Osteoblast (primary cell): Measurements from ENCODE around the gene LGSN. TPM values are rescaled to one million over a fixed set of nuclear protein-coding genes. Genes with fewer than 3 reads are reported as not detected.

Source experiments
- DNase-seq: peaks from one replicate; pipeline ENCODE4 v3.0.0; 2011; ENCODE audit warnings: low spot score, mixed read lengths; ENCODE audit not compliant: insufficient read length; ENCODE audit errors: missing footprints
- H2AFZ ChIP-seq: 2 replicates; pipeline ENCODE4 v1.6.0; 2011; ENCODE audit warnings: mild to moderate bottlenecking, low read length
- H3K27ac ChIP-seq: 2 replicates; pipeline ENCODE4 v1.5.1; 2011; ENCODE audit warnings: mild to moderate bottlenecking, low read depth, low read length, moderate library complexity
- H3K27me3 ChIP-seq: 2 replicates; pipeline ENCODE4 v1.6.0; 2012; ENCODE audit warnings: mild to moderate bottlenecking, control low read depth, inconsistent platforms, low read length, moderate library complexity; ENCODE audit not compliant: insufficient read depth
- H3K36me3 ChIP-seq: 2 replicates; pipeline ENCODE4 v1.5.1; 2011; ENCODE audit warnings: mild to moderate bottlenecking, low read length, control low read depth, moderate library complexity; ENCODE audit not compliant: insufficient read depth
- H3K4me1 ChIP-seq: 2 replicates; pipeline ENCODE4 v1.5.1; 2011; ENCODE audit warnings: mild to moderate bottlenecking, low read length, control low read depth, moderate library complexity; ENCODE audit not compliant: insufficient read depth
- H3K4me2 ChIP-seq: 2 replicates; pipeline ENCODE4 v1.6.0; 2011; ENCODE audit warnings: mild to moderate bottlenecking, low read length; ENCODE audit not compliant: insufficient read depth
- H3K4me3 ChIP-seq: fragments of 200-600 bp; sonication (generic); 3 replicates; pipeline ENCODE4 v1.5.1; 2012; ENCODE audit warnings: mild to moderate bottlenecking, low read length, inconsistent platforms; ENCODE audit not compliant: insufficient read depth
- H3K79me2 ChIP-seq: 2 replicates; pipeline ENCODE4 v1.6.0; 2012; ENCODE audit warnings: mild to moderate bottlenecking, low read length, control low read depth, inconsistent platforms; ENCODE audit not compliant: insufficient read depth
- H3K9me3 ChIP-seq: 2 replicates; pipeline ENCODE4 v1.5.1; 2011; ENCODE audit warnings: low read depth, low read length, control low read depth
- H4K20me1 ChIP-seq: 2 replicates; pipeline ENCODE4 v1.6.0; 2012; ENCODE audit warnings: mild to moderate bottlenecking, low read length, control low read depth; ENCODE audit not compliant: insufficient read depth
- CTCF ChIP-seq: IDR thresholded peaks from 2 replicates; pipeline ENCODE4 v1.5.1; 2011; ENCODE audit warnings: mild to moderate bottlenecking, low read depth, low read length, moderate library complexity; ENCODE audit errors: extremely low read depth
- total RNA-seq: library from RNA; depleted of rRNA; stranded (reverse); fragments of >200 nt; gene quantifications from 2 replicates; pipeline ENCODE4 v1.2.3, GENCODE V29; 2012

Gene LGSN
- total RNA-seq, 1 donor, result not detected

- no peaks in the 10 kb centered on the region for H3K27me3 ChIP-seq
- H3K27ac ChIP-seq, result no peak overlapping the region
- no peak for DNase-seq
- no peaks in the 10 kb centered on the region for H3K4me1 ChIP-seq
- H3K4me3 ChIP-seq, result no peak overlapping the region
- no peaks in the 10 kb centered on the region for H3K36me3 ChIP-seq
- TF ChIP-seq CTCF, result no peak
- H3K9me3 ChIP-seq, result no peaks in the 10 kb centered on the region
- H4K20me1 ChIP-seq, result no peaks in the 10 kb centered on the region
- no peaks in the 10 kb centered on the region for H3K79me2 ChIP-seq
- no peak overlapping the region for H3K4me2 ChIP-seq
- H2AFZ ChIP-seq, result no peak overlapping the region
These were observed 14.5 kb downstream of the LGSN start for GRCh38 chr6:63305277-63305676.

- H4K20me1 ChIP-seq, result no peaks in the 10 kb centered on the region
- no peak for TF ChIP-seq CTCF
- H3K4me1 ChIP-seq, result no peaks in the 10 kb centered on the region
- H3K4me3 ChIP-seq, result no peak overlapping the region
- no peak overlapping the region for H3K27ac ChIP-seq
- no peak for DNase-seq
- H3K9me3 ChIP-seq, result no peaks in the 10 kb centered on the region
- H2AFZ ChIP-seq, result no peak overlapping the region
- no peaks in the 10 kb centered on the region for H3K36me3 ChIP-seq
- no peak overlapping the region for H3K4me2 ChIP-seq
- H3K27me3 ChIP-seq, result no peaks in the 10 kb centered on the region
- H3K79me2 ChIP-seq, result no peaks in the 10 kb centered on the region
These were observed 16.3 kb downstream of the LGSN start for GRCh38 chr6:63303476-63303875.

- DNase-seq, result no peak
- no peaks in the 10 kb centered on the region for H3K36me3 ChIP-seq
- H3K9me3 ChIP-seq, result no peaks in the 10 kb centered on the region
- no peak overlapping the region for H2AFZ ChIP-seq
- no peaks in the 10 kb centered on the region for H3K79me2 ChIP-seq
- no peak overlapping the region for H3K4me2 ChIP-seq
- no peak overlapping the region for H3K4me3 ChIP-seq
- no peak overlapping the region for H3K27ac ChIP-seq
- H4K20me1 ChIP-seq, result no peaks in the 10 kb centered on the region
- H3K4me1 ChIP-seq, result no peaks in the 10 kb centered on the region
- no peak for TF ChIP-seq CTCF
- no peaks in the 10 kb centered on the region for H3K27me3 ChIP-seq
These were observed 20.1 kb downstream of the LGSN start for GRCh38 chr6:63299667-63300066.

- H3K4me3 ChIP-seq, result no peak overlapping the region
- no peaks in the 10 kb centered on the region for H3K36me3 ChIP-seq
These were observed 24.1 kb downstream of the LGSN start for GRCh38 chr6:63295553-63296194.

More at GRCh38 chr6:63295553-63296194, 24.1 kb downstream of the LGSN start:
- Histone ChIP-seq H3K4me2 (no peak overlapping the region), H4K20me1 (no peaks in the 10 kb centered on the region), H3K9me3 (no peaks in the 10 kb centered on the region), H3K27ac (no peak overlapping the region), H3K4me1 (no peaks in the 10 kb centered on the region), H2AFZ (no peak overlapping the region), H3K27me3 (no peaks in the 10 kb centered on the region), H3K79me2 (no peaks in the 10 kb centered on the region)
- DNase-seq, result no peak
- TF ChIP-seq CTCF, result no peak
